ENCODE data around the gene HDLBP.

- no peak for TF ChIP-seq TAF1 (IDR thresholded peaks at IDR 0.05; ENCODE audit: borderline replicate concordance, insufficient read depth, low read length)
- no peak for TF ChIP-seq SIN3A (IDR thresholded peaks at IDR 0.05; ENCODE audit: borderline replicate concordance, insufficient read depth, low read length)
- TF ChIP-seq FOXP2 (optimal IDR thresholded peaks at IDR 0.05; ENCODE audit: borderline replicate concordance, extremely low read depth, extremely low read length, insufficient read depth), result no peak
- TF ChIP-seq REST (IDR thresholded peaks at IDR 0.05; ENCODE audit: insufficient read depth in 1 of 2, low read depth in 2 of 2, low read length in 2 of 2), result no peak
- no peak for TF ChIP-seq POLR2AphosphoS5 (IDR thresholded peaks at IDR 0.05; ENCODE audit: low read depth, low read length)
Observed at GRCh38 chr2:241316825-241317224, 1.4 kb upstream of the HDLBP start.

All from PFSK-1 (cell line).